Loucy (cell line): Measurements from ENCODE around the gene KCNMA1.

Source experiments
- H2AFZ ChIP-seq: fragments of 200-600 bp; sonication (generic); 2 replicates; pipeline ENCODE4 v1.6.0; 2016; ENCODE audit warnings: antibody characterized with exemption, mild to moderate bottlenecking, low read length, moderate library complexity
- H3F3A ChIP-seq: fragments of 200-600 bp; 2 replicates; pipeline ENCODE4 v1.6.0; 2016; ENCODE audit warnings: antibody characterized with exemption, low read depth, mild to moderate bottlenecking
- H3K27me3 ChIP-seq: fragments of 200-600 bp; sonication (generic); 2 replicates; pipeline ENCODE4 v1.6.1; 2014; ENCODE audit warnings: low read length, mild to moderate bottlenecking; ENCODE audit not compliant: insufficient read depth, poor library complexity, severe bottlenecking
- H3K36me3 ChIP-seq: fragments of 200-600 bp; sonication (generic); 2 replicates; pipeline ENCODE4 v1.6.1; 2016; ENCODE audit warnings: low read length; ENCODE audit not compliant: insufficient read depth
- H3K4me1 ChIP-seq: fragments of 200-600 bp; sonication (generic); 2 replicates; pipeline ENCODE4 v1.5.1; 2014; ENCODE audit warnings: low read length, mild to moderate bottlenecking; ENCODE audit not compliant: insufficient read depth, poor library complexity, severe bottlenecking
- H3K4me2 ChIP-seq: fragments of 200-600 bp; sonication (generic); 2 replicates; pipeline ENCODE4 v1.6.0; 2014; ENCODE audit warnings: antibody characterized with exemption, low read length, low read depth, mild to moderate bottlenecking; ENCODE audit not compliant: poor library complexity, severe bottlenecking
- H3K4me3 ChIP-seq: fragments of 200-600 bp; sonication (generic); 2 replicates; pipeline ENCODE4 v1.5.1; 2014; ENCODE audit warnings: low read length, mild to moderate bottlenecking, mixed read lengths; ENCODE audit not compliant: poor library complexity, severe bottlenecking
- H3K79me2 ChIP-seq: fragments of 200-600 bp; sonication (generic); 2 replicates; pipeline ENCODE4 v1.6.1; 2014; ENCODE audit warnings: low read length; ENCODE audit not compliant: insufficient read depth
- H3K9ac ChIP-seq: fragments of 200-600 bp; sonication (generic); 2 replicates; pipeline ENCODE4 v1.6.0; 2014; ENCODE audit warnings: mild to moderate bottlenecking, low read depth, low read length, moderate library complexity; ENCODE audit not compliant: poor library complexity, severe bottlenecking
- H3K9me2 ChIP-seq: fragments of 200-600 bp; sonication (generic); replicated peaks from 2 replicates; pipeline ENCODE4 v1.6.1; 2016; ENCODE audit warnings: low read depth, low read length, mixed read lengths
- H3K9me3 ChIP-seq: fragments of 200-600 bp; sonication (generic); 2 replicates; pipeline ENCODE4 v1.6.1; 2014; ENCODE audit warnings: mild to moderate bottlenecking, antibody characterized with exemption, low read length, low read depth; ENCODE audit not compliant: insufficient read depth
- H4K20me1 ChIP-seq: fragments of 200-600 bp; sonication (generic); 2 replicates; pipeline ENCODE4 v1.6.0; 2014; ENCODE audit warnings: antibody characterized with exemption, low read length, mild to moderate bottlenecking; ENCODE audit not compliant: insufficient read depth, poor library complexity, severe bottlenecking
- CTCF ChIP-seq: fragments of 200-600 bp; sonication (generic); conservative IDR thresholded peaks from 2 replicates; pipeline ENCODE4 v1.5.1; 2014; ENCODE audit warnings: mild to moderate bottlenecking, antibody characterized with exemption, low read length
- EZH2phosphoT487 ChIP-seq: fragments of 200-600 bp; IDR thresholded peaks from 2 replicates; pipeline ENCODE4 v1.6.1; 2018; ENCODE audit warnings: antibody characterized with exemption, mild to moderate bottlenecking, moderate library complexity, borderline replicate concordance

KCNMA1 gene

DNA sequence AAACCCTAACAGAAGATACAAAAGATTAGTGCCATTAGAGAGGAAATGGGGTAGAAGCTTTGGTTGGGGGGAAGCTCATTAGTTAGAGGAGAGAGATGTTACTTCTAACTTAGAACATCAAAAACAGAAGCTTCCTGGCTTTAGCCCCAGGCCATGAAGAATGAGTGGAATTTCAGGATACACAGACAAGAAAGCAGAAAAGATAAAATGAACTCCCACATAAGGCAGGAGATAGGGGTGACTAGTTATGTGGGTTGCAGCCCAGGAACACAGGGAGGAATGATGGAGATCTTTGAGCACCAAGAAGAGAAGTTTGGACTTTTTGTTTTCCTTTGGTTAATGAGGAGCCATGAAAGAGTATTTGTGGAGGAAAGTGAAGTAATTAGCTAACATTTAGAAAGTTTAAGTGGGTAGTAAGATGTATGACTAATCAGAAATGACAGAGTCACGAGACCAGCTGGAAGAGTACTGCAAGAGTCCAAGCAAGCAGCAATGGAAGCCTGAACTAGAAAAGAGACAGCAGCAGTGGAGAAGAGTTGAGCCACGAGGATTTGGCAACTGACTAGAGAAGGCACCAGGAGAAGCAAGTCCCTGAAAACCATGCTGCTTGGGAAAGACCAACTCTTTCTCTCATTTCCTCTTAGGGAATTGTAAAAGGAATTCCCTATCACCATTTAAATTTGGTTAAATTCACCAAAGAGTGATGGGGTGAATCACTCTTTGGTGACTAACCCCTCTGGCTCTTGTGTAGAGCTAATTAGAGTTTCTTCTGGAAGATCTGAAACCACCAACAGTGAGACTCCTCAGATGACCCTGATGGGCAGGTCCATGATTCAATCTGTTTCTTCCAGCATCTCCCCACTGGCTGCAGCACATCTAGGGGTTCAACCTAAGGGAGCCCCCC, 131.9 kb downstream of the KCNMA1 start:
- Histone ChIP-seq H2AFZ (no peak overlapping the region), H3K4me2 (no peak overlapping the region), H3F3A (no peaks in the 10 kb centered on the region), H3K36me3 (no peaks in the 10 kb centered on the region), H3K79me2 (no peaks in the 10 kb centered on the region), H4K20me1 (no peaks in the 10 kb centered on the region), H3K9ac (no peak overlapping the region), H3K9me2 (no peaks in the 10 kb centered on the region), H3K9me3 (no peaks in the 10 kb centered on the region), H3K4me1 (no peaks in the 10 kb centered on the region), H3K27me3 (no peaks in the 10 kb centered on the region), H3K4me3 (no peak overlapping the region)
- no peak for TF ChIP-seq EZH2phosphoT487
- no peak for TF ChIP-seq CTCF

- H3K9ac ChIP-seq: no peak overlapping the region
- no peak overlapping the region for H3K4me2 ChIP-seq
- H3K9me2 ChIP-seq: no peaks in the 10 kb centered on the region
- H3K4me1 ChIP-seq: no peaks in the 10 kb centered on the region
- no peaks in the 10 kb centered on the region for H3F3A ChIP-seq
- H3K36me3 ChIP-seq: no peaks in the 10 kb centered on the region
- no peaks in the 10 kb centered on the region for H3K27me3 ChIP-seq
- no peaks in the 10 kb centered on the region for H4K20me1 ChIP-seq
- no peaks in the 10 kb centered on the region for H3K79me2 ChIP-seq
- no peaks in the 10 kb centered on the region for H3K9me3 ChIP-seq
- H3K4me3 ChIP-seq: no peak overlapping the region
- H2AFZ ChIP-seq: no peak overlapping the region
- no peak for TF ChIP-seq EZH2phosphoT487
- 0 out of 2 replicates have a peak, but pooled peaks have one; percentile 18 for TF ChIP-seq CTCF
These were observed 132.7 kb downstream of the KCNMA1 start for GRCh38 chr10:77504873-77505257.

DNA sequence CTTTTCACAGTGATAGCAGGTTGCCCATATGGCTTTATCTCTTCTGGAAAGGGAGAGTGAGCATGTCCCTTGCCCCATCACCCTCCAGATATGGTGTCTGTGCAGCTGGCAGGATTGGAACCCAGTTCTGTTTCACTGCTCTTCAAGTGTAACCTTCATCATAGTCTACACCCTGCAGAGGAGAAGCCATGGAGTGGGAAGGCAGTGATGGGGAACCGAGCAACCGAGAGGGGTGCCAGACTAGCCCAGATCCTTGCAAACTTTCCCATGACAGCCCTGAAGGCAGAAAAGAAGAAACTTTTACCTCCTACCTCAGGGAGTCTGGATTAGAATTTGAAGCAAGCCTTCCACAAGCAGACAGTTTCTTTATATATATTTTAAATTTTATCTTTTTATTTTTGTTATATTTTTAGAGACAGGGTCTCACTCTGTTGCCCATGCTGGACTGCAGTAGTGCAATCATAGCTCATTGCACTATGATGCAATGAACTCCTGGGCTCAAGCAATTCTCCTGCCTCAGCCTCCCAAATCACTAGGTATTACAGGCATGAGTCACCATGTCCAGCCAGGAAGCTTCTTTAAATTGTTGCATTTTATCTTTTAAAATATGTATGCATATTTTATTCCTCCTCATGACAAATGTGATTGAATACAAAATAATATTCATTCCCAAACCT, 133.3 kb downstream of the KCNMA1 start:
- H3K4me3 ChIP-seq: no peak overlapping the region
- no peaks in the 10 kb centered on the region for H3K36me3 ChIP-seq
- no peak overlapping the region for H2AFZ ChIP-seq
- H3K9me3 ChIP-seq: no peaks in the 10 kb centered on the region
- H4K20me1 ChIP-seq: no peaks in the 10 kb centered on the region
- H3K9me2 ChIP-seq: no peaks in the 10 kb centered on the region
- no peaks in the 10 kb centered on the region for H3K4me1 ChIP-seq
- H3K9ac ChIP-seq: no peak overlapping the region
- no peak for TF ChIP-seq EZH2phosphoT487
- TF ChIP-seq CTCF: no peak
- H3K79me2 ChIP-seq: no peaks in the 10 kb centered on the region
- H3F3A ChIP-seq: no peaks in the 10 kb centered on the region
- no peaks in the 10 kb centered on the region for H3K27me3 ChIP-seq
- no peak overlapping the region for H3K4me2 ChIP-seq
